ENCODE results near the gene LYAR.

LYAR gene

DNA sequence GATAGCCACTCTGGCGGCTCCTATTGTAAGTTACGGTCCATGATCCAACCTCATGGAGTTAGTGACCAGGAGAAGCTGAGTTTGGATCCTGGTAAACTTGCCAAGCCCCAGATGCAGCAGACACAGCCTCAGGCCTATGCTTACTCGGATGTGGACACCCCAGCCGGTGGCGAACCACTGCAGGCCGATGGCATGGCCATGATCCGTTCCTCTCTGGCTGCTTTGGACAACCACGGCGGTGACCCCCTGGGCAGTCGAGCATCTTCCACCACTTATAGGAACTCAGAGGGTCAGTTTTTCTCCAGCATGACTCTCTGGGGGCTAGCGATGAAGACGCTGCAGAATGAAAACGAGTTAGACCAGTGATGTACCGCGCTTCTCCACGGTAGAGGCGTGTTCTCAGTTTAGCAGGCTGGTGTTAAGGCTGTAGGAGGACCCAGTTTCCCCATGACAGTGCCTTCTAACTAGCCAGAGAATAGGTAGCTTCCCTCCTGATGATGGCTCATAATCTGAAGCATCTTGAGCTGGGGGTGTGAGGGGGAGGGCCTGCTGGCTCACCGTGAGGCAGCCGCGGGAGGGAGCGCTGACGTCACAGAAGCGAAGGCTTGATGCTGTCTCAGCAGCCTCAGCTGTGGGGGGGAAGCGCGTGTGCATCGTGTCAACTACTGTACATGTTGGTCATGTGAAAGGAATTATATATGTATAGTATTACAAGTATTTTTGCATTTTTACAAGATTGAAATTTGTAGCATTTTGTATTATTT is 31.2 kb upstream of the LYAR start:
- Histone ChIP-seq H3K4me2 (ENCODE audit: insufficient read depth, low read length, poor library complexity, severe bottlenecking) (no peak overlapping the region), H3K14ac (ENCODE audit: low read length) (no peak overlapping the region), H3K27me3 (ENCODE audit: control insufficient read depth in 3 of 3, insufficient read depth in 3 of 3, low read depth in 1 of 3, low read length in 3 of 3) (no peaks in the 10 kb centered on the region), H3K4ac (ENCODE audit: low read length) (no peak overlapping the region), H2BK120ac (ENCODE audit: low read depth, low read length) (no peak overlapping the region), H3K4me1 (ENCODE audit: control insufficient read depth in 2 of 2, insufficient read depth in 1 of 2, low read depth in 1 of 2, low read length in 2 of 2) (peaks cover 2 to 11% of the 10 kb centered on the region in 2 donors), H4K8ac (ENCODE audit: low read depth, low read length) (no peak overlapping the region), H3K9me3 (replicated peaks in 1 of 2; ENCODE audit: control insufficient read depth in 2 of 2, insufficient read depth in 1 of 2, low read depth in 1 of 2, low read length in 2 of 2) (no peaks in the 10 kb centered on the region), H3K79me1 (ENCODE audit: low read depth, low read length) (no peaks in the 10 kb centered on the region), H2AFZ (ENCODE audit: low read length) (no peak overlapping the region), H2BK12ac (ENCODE audit: low read length) (no peak overlapping the region), H2BK15ac (ENCODE audit: low read length) (no peak overlapping the region), H3K4me3 (ENCODE audit: low read length in 2 of 2) (no peak overlapping the region), H2AK5ac (ENCODE audit: low read depth, low read length) (no peak overlapping the region), H3K18ac (ENCODE audit: low read length) (no peak overlapping the region), H4K91ac (ENCODE audit: low read depth, low read length, poor library complexity) (no peak overlapping the region), H3K23ac (ENCODE audit: low read depth, low read length, poor library complexity) (peak overlapping the region; percentile 75), H3K27ac (replicated peaks; ENCODE audit: low read length) (no peak overlapping the region), H3K9ac (ENCODE audit: low read depth, low read length, poor library complexity) (peak overlapping the region; percentile 34), H2BK5ac (ENCODE audit: low read length) (no peak overlapping the region), H3K36me3 (replicated peaks in 1 of 2; ENCODE audit: control insufficient read depth in 2 of 2, insufficient read depth in 2 of 2, low read length in 2 of 2) (peaks cover 15 to 46% of the 10 kb centered on the region in 2 donors)
- no peak for DNase-seq (ENCODE audit: low spot score)
- WGBS, 2 donors (ENCODE audit: extremely low coverage in 2 of 2, insufficient read length in 2 of 2, insufficient replicate concordance in 1 of 2): no CpG with 5 or more reads among the region's 26 CpGs

DNA sequence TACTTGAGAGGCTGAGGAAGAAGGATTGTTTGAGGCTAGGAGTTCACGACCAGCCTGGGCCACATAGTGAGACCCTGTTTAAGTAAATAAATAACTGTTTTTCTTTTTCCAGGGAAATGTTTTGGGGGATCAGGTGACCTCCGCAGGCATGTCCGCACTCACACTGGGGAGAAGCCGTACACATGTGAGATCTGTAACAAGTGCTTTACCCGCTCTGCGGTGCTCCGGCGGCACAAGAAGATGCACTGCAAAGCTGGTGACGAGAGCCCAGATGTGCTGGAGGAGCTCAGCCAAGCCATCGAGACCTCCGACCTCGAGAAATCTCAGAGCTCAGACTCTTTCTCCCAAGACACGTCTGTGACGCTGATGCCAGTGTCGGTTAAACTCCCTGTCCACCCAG is 30.6 kb upstream of the LYAR start:
- no peak overlapping the region for H4K8ac ChIP-seq (ENCODE audit: low read depth, low read length)
- no peak for DNase-seq (ENCODE audit: low spot score)
- no peaks in the 10 kb centered on the region for H3K9me3 ChIP-seq (replicated peaks in 1 of 2; ENCODE audit: control insufficient read depth in 2 of 2, insufficient read depth in 1 of 2, low read depth in 1 of 2, low read length in 2 of 2)
- WGBS, 2 donors (ENCODE audit: extremely low coverage in 2 of 2, insufficient read length in 2 of 2, insufficient replicate concordance in 1 of 2): no CpG with 5 or more reads among the region's 15 CpGs
- H3K23ac ChIP-seq (ENCODE audit: low read depth, low read length, poor library complexity): no peak overlapping the region
- H2AFZ ChIP-seq (ENCODE audit: low read length): no peak overlapping the region
- no peaks in the 10 kb centered on the region for H3K79me1 ChIP-seq (ENCODE audit: low read depth, low read length)
- no peak overlapping the region for H3K18ac ChIP-seq (ENCODE audit: low read length)
- H4K91ac ChIP-seq (ENCODE audit: low read depth, low read length, poor library complexity): no peak overlapping the region
- H2BK5ac ChIP-seq (ENCODE audit: low read length): no peak overlapping the region
- no peaks in the 10 kb centered on the region for H3K27me3 ChIP-seq (ENCODE audit: control insufficient read depth in 3 of 3, insufficient read depth in 3 of 3, low read depth in 1 of 3, low read length in 3 of 3)
- no peak overlapping the region for H3K14ac ChIP-seq (ENCODE audit: low read length)
- H2BK12ac ChIP-seq (ENCODE audit: low read length): no peak overlapping the region
- no peak overlapping the region for H3K9ac ChIP-seq (ENCODE audit: low read depth, low read length, poor library complexity)
- H3K36me3 ChIP-seq (replicated peaks in 1 of 2; ENCODE audit: control insufficient read depth in 2 of 2, insufficient read depth in 2 of 2, low read length in 2 of 2): peaks cover 15 to 52% of the 10 kb centered on the region in 2 donors
- H2BK120ac ChIP-seq (ENCODE audit: low read depth, low read length): no peak overlapping the region
- no peak overlapping the region for H2AK5ac ChIP-seq (ENCODE audit: low read depth, low read length)
- no peak overlapping the region for H3K4me3 ChIP-seq (ENCODE audit: low read length in 2 of 2)
- H3K4ac ChIP-seq (ENCODE audit: low read length): no peak overlapping the region
- peaks cover 2 to 15% of the 10 kb centered on the region in 2 donors for H3K4me1 ChIP-seq (ENCODE audit: control insufficient read depth in 2 of 2, insufficient read depth in 1 of 2, low read depth in 1 of 2, low read length in 2 of 2)
- no peak overlapping the region for H3K27ac ChIP-seq (replicated peaks; ENCODE audit: low read length)
- no peak overlapping the region for H3K4me2 ChIP-seq (ENCODE audit: insufficient read depth, low read length, poor library complexity, severe bottlenecking)
- no peak overlapping the region for H2BK15ac ChIP-seq (ENCODE audit: low read length)

DNA sequence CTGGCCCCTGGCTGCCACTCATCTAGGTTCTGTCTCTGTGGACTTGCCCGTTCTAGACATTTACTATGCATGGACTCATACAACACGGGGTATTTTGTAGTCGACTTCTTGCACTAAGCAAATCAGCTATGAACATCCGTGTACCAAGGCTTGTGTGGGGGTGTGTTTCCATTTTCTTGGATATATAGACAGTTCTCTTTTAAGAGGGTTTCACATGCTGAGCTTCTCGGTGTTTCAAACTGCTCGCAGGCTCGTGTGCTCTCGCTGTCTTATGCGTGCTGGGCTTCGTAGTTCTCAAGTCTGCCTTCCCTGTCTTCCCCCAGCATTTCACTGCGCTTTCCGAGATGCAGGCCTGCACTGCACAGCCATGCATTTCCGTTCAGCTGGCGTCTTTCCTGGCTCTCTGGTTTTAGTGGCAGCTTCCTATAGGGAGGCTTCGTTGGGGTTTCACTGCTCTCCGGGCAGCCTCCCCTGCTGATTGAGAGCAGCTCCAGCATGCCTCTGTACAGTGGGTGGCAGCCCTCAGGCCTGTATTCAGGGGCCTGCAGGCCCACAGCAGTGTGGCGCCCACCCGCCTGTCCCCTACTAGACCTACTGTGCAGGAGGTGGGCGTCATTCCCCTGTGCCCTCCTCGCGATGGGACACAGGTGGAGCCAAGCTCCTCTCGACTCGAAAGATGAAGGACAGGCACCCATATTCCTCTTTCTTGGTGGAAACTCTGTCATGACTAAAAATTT is 27.7 kb upstream of the LYAR start:
- Histone ChIP-seq H3K4me3 (ENCODE audit: low read length in 2 of 2) (no peak overlapping the region), H3K79me1 (ENCODE audit: low read depth, low read length) (no peaks in the 10 kb centered on the region), H4K8ac (ENCODE audit: low read depth, low read length) (no peak overlapping the region), H4K91ac (ENCODE audit: low read depth, low read length, poor library complexity) (no peak overlapping the region), H2BK15ac (ENCODE audit: low read length) (no peak overlapping the region), H2AFZ (ENCODE audit: low read length) (no peak overlapping the region), H2BK12ac (ENCODE audit: low read length) (no peak overlapping the region), H3K14ac (ENCODE audit: low read length) (no peak overlapping the region), H3K18ac (ENCODE audit: low read length) (no peak overlapping the region), H3K4me2 (ENCODE audit: insufficient read depth, low read length, poor library complexity, severe bottlenecking) (no peak overlapping the region), H3K27ac (replicated peaks; ENCODE audit: low read length) (no peak overlapping the region), H3K4ac (ENCODE audit: low read length) (no peak overlapping the region), H2BK5ac (ENCODE audit: low read length) (no peak overlapping the region), H3K36me3 (replicated peaks in 1 of 2; ENCODE audit: control insufficient read depth in 2 of 2, insufficient read depth in 2 of 2, low read length in 2 of 2) (peaks cover 15 to 75% of the 10 kb centered on the region in 2 donors), H2AK5ac (ENCODE audit: low read depth, low read length) (no peak overlapping the region), H3K4me1 (ENCODE audit: control insufficient read depth in 2 of 2, insufficient read depth in 1 of 2, low read depth in 1 of 2, low read length in 2 of 2) (peaks cover 0 to 10% of the 10 kb centered on the region in 2 donors), H3K9ac (ENCODE audit: low read depth, low read length, poor library complexity) (no peak overlapping the region), H2BK120ac (ENCODE audit: low read depth, low read length) (no peak overlapping the region), H3K23ac (ENCODE audit: low read depth, low read length, poor library complexity) (no peak overlapping the region), H3K9me3 (replicated peaks in 1 of 2; ENCODE audit: control insufficient read depth in 2 of 2, insufficient read depth in 1 of 2, low read depth in 1 of 2, low read length in 2 of 2) (no peaks in the 10 kb centered on the region), H3K27me3 (ENCODE audit: control insufficient read depth in 3 of 3, insufficient read depth in 3 of 3, low read depth in 1 of 3, low read length in 3 of 3) (no peaks in the 10 kb centered on the region)
- DNase-seq (ENCODE audit: low spot score): no peak
- WGBS, 2 donors (ENCODE audit: extremely low coverage in 2 of 2, insufficient read length in 2 of 2, insufficient replicate concordance in 1 of 2): no CpG with 5 or more reads among the region's 23 CpGs

DNA sequence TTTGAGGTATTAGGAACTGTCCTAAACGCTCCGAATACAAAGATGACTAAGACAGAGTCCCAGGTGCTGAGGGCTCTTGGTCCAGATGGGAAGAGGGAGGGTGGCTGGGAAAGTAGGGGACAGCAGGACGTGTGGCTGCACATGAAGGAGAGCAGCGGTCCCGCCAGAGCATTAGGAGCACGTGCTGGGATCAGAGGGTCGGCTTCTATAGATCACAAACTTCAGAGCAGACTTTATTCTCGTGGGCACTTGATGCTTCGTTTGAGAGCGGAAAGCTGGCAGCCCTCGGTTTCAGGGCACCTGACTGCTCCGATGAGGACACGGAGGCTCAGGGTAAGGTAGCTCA is 26.2 kb upstream of the LYAR start:
- WGBS, 2 donors (ENCODE audit: extremely low coverage in 2 of 2, insufficient read length in 2 of 2, insufficient replicate concordance in 1 of 2): no CpG with 5 or more reads among the region's 13 CpGs
- H3K79me1 ChIP-seq (ENCODE audit: low read depth, low read length): no peaks in the 10 kb centered on the region
- no peak overlapping the region for H2BK15ac ChIP-seq (ENCODE audit: low read length)

More for the DNA sequence above, 26.2 kb upstream of the LYAR start:
- Histone ChIP-seq H3K27ac (replicated peaks; ENCODE audit: low read length) (peak overlapping the region; percentile 10), H4K91ac (ENCODE audit: low read depth, low read length, poor library complexity) (no peak overlapping the region), H3K9ac (ENCODE audit: low read depth, low read length, poor library complexity) (no peak overlapping the region), H3K4me3 (ENCODE audit: low read length in 2 of 2) (no peak overlapping the region), H3K9me3 (replicated peaks in 1 of 2; ENCODE audit: control insufficient read depth in 2 of 2, insufficient read depth in 1 of 2, low read depth in 1 of 2, low read length in 2 of 2) (no peaks in the 10 kb centered on the region), H3K4me1 (ENCODE audit: control insufficient read depth in 2 of 2, insufficient read depth in 1 of 2, low read depth in 1 of 2, low read length in 2 of 2) (peaks cover 0 to 10% of the 10 kb centered on the region in 2 donors), H3K18ac (ENCODE audit: low read length) (peak overlapping the region; percentile 63), H3K4me2 (ENCODE audit: insufficient read depth, low read length, poor library complexity, severe bottlenecking) (no peak overlapping the region), H3K36me3 (replicated peaks in 1 of 2; ENCODE audit: control insufficient read depth in 2 of 2, insufficient read depth in 2 of 2, low read length in 2 of 2) (peaks cover 8 to 64% of the 10 kb centered on the region in 2 donors), H2BK12ac (ENCODE audit: low read length) (no peak overlapping the region), H3K23ac (ENCODE audit: low read depth, low read length, poor library complexity) (no peak overlapping the region), H2AFZ (ENCODE audit: low read length) (no peak overlapping the region), H4K8ac (ENCODE audit: low read depth, low read length) (no peak overlapping the region), H2BK120ac (ENCODE audit: low read depth, low read length) (no peak overlapping the region), H3K4ac (ENCODE audit: low read length) (no peak overlapping the region), H2AK5ac (ENCODE audit: low read depth, low read length) (no peak overlapping the region), H2BK5ac (ENCODE audit: low read length) (no peak overlapping the region), H3K27me3 (ENCODE audit: control insufficient read depth in 3 of 3, insufficient read depth in 3 of 3, low read depth in 1 of 3, low read length in 3 of 3) (no peaks in the 10 kb centered on the region), H3K14ac (ENCODE audit: low read length) (no peak overlapping the region)
- no peak for DNase-seq (ENCODE audit: low spot score)
